PFSK-1 (cell line): ENCODE results near the gene SLC6A12.

Source experiments
- FOXP2 ChIP-seq: optimal IDR thresholded peaks from 2 replicates; pipeline ENCODE3; 2011; ENCODE audit warnings: borderline replicate concordance, control low read depth, inconsistent platforms; ENCODE audit not compliant: insufficient read depth; ENCODE audit errors: extremely low read length, extremely low read depth
- POLR2AphosphoS5 ChIP-seq: IDR thresholded peaks from 2 replicates; pipeline ENCODE4 v1.6.1; 2012; ENCODE audit warnings: low read depth, mild to moderate bottlenecking, control low read depth, low read length, moderate library complexity
- SIN3A ChIP-seq: IDR thresholded peaks from 2 replicates; pipeline ENCODE4 v1.6.1; 2012; ENCODE audit warnings: mild to moderate bottlenecking, low read length, moderate library complexity, borderline replicate concordance; ENCODE audit not compliant: insufficient read depth
- TAF1 ChIP-seq: IDR thresholded peaks from 2 replicates; pipeline ENCODE4 v1.6.1; 2012; ENCODE audit warnings: low read length, control low read depth, borderline replicate concordance; ENCODE audit not compliant: insufficient read depth
- TF ChIP-seq, protein P1 (sequence below), 2 experiments: IDR thresholded peaks; 2 replicates each; pipeline versions ENCODE4 v1.6.1 to v1.8.0; 2011 to 2012; ENCODE audit warnings: low read depth in 2 of 2, low read length in 2 of 2, control low read depth in 1 of 2, inconsistent platforms in 1 of 2, mild to moderate bottlenecking in 1 of 2, moderate library complexity in 1 of 2; ENCODE audit not compliant: insufficient read depth in 1 of 2

The SLC6A12 gene

DNA sequence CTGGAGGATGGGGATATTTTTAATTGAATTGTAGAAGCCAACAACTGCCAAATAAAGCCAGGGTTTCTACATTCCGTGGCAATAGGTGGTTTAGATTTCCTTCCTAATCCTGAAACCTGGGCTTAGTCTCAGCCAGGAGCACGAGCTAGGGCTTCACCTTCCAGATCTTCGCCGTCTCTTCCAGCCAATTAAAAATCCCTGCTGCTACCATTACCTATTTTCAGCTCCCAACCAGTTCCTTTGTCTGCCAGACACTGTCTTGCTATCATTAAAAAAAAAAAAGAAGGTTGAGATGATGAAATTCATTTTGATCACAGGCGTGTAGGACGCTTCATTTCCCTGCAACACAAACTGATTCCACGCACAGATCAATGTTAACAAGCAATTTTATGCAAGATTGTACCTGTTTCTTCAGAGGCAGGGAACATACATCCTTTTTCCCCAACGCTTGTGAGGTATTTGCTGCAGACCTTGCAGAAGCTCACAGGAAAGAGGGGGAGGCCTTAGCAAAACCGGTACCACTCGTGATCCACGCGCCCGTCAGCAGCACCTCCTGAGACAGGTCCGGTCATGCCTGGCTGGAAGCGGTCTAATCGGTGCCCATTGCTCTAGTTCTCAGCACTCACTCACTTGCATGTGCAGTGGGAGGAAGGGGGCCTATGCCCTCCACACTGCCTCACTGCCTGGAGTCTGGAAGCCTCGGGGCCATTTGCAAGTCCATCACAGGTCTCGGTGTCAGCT is 65.1 kb downstream of the SLC6A12 start:
- TF ChIP-seq, protein P1, sequence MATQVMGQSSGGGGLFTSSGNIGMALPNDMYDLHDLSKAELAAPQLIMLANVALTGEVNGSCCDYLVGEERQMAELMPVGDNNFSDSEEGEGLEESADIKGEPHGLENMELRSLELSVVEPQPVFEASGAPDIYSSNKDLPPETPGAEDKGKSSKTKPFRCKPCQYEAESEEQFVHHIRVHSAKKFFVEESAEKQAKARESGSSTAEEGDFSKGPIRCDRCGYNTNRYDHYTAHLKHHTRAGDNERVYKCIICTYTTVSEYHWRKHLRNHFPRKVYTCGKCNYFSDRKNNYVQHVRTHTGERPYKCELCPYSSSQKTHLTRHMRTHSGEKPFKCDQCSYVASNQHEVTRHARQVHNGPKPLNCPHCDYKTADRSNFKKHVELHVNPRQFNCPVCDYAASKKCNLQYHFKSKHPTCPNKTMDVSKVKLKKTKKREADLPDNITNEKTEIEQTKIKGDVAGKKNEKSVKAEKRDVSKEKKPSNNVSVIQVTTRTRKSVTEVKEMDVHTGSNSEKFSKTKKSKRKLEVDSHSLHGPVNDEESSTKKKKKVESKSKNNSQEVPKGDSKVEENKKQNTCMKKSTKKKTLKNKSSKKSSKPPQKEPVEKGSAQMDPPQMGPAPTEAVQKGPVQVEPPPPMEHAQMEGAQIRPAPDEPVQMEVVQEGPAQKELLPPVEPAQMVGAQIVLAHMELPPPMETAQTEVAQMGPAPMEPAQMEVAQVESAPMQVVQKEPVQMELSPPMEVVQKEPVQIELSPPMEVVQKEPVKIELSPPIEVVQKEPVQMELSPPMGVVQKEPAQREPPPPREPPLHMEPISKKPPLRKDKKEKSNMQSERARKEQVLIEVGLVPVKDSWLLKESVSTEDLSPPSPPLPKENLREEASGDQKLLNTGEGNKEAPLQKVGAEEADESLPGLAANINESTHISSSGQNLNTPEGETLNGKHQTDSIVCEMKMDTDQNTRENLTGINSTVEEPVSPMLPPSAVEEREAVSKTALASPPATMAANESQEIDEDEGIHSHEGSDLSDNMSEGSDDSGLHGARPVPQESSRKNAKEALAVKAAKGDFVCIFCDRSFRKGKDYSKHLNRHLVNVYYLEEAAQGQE (IDR thresholded peaks at IDR 0.05; ENCODE audit: insufficient read depth in 1 of 2, low read depth in 2 of 2, low read length in 2 of 2): no peak
- TF ChIP-seq SIN3A: no peak
- TF ChIP-seq FOXP2: no peak
- TF ChIP-seq POLR2AphosphoS5: no peak
- no peak for TF ChIP-seq TAF1

DNA sequence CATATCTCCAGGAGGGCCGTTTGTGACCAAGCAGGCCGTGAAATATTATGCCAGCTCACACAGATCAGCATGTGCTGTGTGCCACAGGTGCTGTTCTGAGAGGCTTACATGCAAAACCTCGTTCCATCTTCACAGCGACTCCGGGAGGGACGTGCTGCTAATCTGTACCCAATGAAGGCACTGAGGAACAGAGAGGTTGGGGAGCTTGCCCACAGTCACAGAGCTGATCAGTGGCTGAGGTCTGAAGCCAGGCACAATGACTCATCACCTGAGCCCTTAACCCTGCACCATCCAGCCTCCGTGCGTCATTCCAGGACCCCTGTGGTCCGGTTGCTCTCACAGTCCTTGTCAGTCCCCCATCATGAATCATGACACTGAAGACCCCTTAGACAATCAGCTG is 66.7 kb downstream of the SLC6A12 start:
- TF ChIP-seq TAF1: no peak
- no peak for TF ChIP-seq POLR2AphosphoS5
- TF ChIP-seq SIN3A: no peak
- TF ChIP-seq, protein P1 (IDR thresholded peaks at IDR 0.05; ENCODE audit: insufficient read depth in 1 of 2, low read depth in 2 of 2, low read length in 2 of 2): no peak
- TF ChIP-seq FOXP2: no peak

DNA sequence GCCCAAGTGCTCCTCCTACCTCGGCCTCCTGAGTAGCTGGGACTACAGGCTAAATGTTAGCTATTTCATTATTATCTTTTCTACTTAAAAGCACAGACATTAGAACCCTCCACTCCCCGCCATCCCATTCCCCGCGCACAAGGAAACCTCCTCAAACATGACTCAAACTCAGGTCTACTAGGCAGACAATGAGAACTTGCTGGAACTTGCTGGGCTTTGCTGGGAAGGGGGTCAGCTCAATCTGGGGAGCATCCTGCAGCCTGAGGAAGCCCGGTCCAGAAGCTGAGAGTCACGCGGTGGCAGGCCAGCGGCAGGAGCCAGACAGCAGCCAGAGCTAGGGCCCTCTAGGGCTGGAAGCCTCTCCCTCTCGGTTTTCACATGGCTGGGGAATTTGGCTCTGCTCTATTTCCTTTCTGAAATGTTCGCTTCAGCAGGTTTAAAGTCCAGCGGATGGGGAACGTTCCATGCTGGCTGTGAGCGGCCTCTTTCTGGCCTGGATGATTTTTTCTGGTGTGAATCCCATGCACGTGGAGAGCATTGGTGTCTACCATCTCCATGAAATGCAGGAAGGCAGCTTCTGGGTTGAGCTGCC is 68.5 kb downstream of the SLC6A12 start:
- TF ChIP-seq SIN3A (no peak), TAF1 (no peak), POLR2AphosphoS5 (no peak)

DNA sequence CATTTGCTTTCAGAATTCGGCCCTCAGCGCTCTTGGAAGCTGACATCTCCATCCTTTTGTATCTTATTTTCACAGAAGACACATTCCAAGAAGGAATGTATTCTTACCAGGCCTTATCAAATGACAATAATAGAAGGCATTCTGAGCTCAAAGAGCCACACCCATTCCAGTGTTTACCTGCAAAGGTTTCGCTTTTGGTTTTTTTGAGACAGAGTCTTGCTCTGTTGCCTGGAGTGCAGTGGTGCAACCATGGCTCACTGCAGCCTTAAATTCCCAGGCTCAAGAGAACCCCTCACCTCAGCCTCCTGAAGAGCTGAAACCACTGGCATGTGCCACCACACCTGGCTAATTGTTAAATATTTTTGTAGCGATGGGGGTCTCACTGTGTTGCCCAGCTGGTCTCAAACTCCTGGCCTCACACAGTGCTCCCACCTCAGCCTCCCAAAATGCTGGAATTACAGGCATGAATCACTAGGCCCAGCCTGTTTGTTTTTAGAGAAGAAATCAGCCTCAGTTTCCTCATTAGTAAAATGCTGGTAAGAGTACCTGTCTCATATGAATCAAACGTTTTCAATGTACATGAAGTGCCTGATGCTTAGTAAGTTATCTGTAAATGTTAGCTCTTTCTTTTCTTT is 69.2 kb downstream of the SLC6A12 start:
- no peak for TF ChIP-seq TAF1
- no peak for TF ChIP-seq POLR2AphosphoS5
- TF ChIP-seq FOXP2: no peak
- TF ChIP-seq, protein P1 (IDR thresholded peaks at IDR 0.05; ENCODE audit: insufficient read depth in 1 of 2, low read depth in 2 of 2, low read length in 2 of 2): no peak
- no peak for TF ChIP-seq SIN3A

DNA sequence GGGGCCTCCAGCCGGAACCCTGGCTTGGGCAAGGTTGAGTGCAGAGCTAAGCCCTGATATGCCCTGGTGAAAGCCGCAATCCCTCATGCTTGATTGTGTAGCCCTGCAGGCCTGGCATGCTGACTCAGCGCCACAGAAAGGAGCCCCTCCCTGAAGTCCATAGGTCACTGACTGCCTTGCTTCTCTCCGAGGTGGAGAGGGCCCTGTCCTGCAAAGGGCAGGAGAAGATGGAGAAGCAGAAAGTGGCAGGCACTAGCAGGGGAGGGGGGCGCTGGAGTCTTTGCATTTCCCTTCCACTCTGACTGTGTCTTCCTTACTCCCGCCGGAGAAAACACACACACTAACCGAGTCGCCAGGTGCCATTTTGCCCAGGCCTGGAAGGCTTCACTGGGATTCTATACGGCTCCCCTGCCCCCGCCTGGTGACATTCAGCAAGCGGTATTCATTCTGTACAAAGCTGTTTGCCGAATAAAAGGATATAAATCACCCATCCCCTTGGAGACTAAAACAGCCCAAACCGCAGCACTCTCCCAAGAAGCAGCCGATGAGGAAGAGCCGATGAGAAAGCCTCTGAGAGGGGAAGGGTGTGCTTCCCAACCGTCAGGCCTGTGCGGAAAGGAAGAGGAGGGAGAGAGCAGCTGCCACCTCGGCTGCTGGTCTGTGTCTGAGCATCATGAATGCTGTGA is 69.8 kb downstream of the SLC6A12 start:
- no peak for TF ChIP-seq POLR2AphosphoS5
- TF ChIP-seq, protein P1 (IDR thresholded peaks at IDR 0.05; ENCODE audit: insufficient read depth in 1 of 2, low read depth in 2 of 2, low read length in 2 of 2): no peak
- no peak for TF ChIP-seq TAF1
- no peak for TF ChIP-seq SIN3A
- TF ChIP-seq FOXP2: no peak
